AG20443 (cell line): Measurements from ENCODE around the gene KIF26B.
A peak's percentile ranks its signal among the peaks of the same experiment; 100 is the strongest.
"Not testable (repeated sequence)": the region's sequence is repeated elsewhere in the genome, so short reads cannot be mapped to it uniquely, and the experiment has no call there.

Experiments used
- DNase-seq: peaks from one replicate; pipeline ENCODE4 v3.0.0; 2012; ENCODE audit warnings: low spot score, mixed read lengths

Gene KIF26B

GRCh38 chr1:245154429-245155271 lies at the start of gene KIF26B:
KIF26B (plus strand) TSS chr1:245154985; CDS start chr1:245155425, 440 bp downstream.
- peak; percentile 70 for DNase-seq

- no peak for DNase-seq
Observed at GRCh38 chr1:245105042-245105441, 49.7 kb upstream of the KIF26B start.

- DNase-seq: no peak
Observed at GRCh38 chr1:245105815-245106410, 48.9 kb upstream of the KIF26B start.

- no peak for DNase-seq
Observed at GRCh38 chr1:245107776-245108114, 47.0 kb upstream of the KIF26B start.

GRCh38 chr1:245108246-245108645 lies 46.5 kb upstream of the KIF26B start:
- DNase-seq: no peak

- no peak for DNase-seq
Observed at GRCh38 chr1:245108909-245109308, 45.9 kb upstream of the KIF26B start.

GRCh38 chr1:245110406-245110805 lies 44.4 kb upstream of the KIF26B start:
- DNase-seq: no peak

GRCh38 chr1:245111073-245111472 lies 43.7 kb upstream of the KIF26B start:
- DNase-seq: no peak

- DNase-seq: no peak
Observed at GRCh38 chr1:245113649-245114048, 41.1 kb upstream of the KIF26B start.

- DNase-seq: no peak
Observed at GRCh38 chr1:245116131-245116530, 38.7 kb upstream of the KIF26B start.

- DNase-seq: no peak
Observed at GRCh38 chr1:245116751-245117150, 38.0 kb upstream of the KIF26B start.

- DNase-seq: no peak
Observed at GRCh38 chr1:245118066-245118465, 36.7 kb upstream of the KIF26B start.

- no peak for DNase-seq
Observed at GRCh38 chr1:245118806-245119205, 36.0 kb upstream of the KIF26B start.

- no peak for DNase-seq
Observed at GRCh38 chr1:245121523-245121922, 33.3 kb upstream of the KIF26B start.

GRCh38 chr1:245124241-245124640 lies 30.5 kb upstream of the KIF26B start:
- no peak for DNase-seq

- no peak for DNase-seq
Observed at GRCh38 chr1:245124644-245125043, 30.1 kb upstream of the KIF26B start.

GRCh38 chr1:245126530-245126929 lies 28.3 kb upstream of the KIF26B start:
- DNase-seq: no peak

GRCh38 chr1:245128381-245129101 lies 26.2 kb upstream of the KIF26B start:
- DNase-seq: no peak

GRCh38 chr1:245129319-245130240 lies 25.2 kb upstream of the KIF26B start:
- no peak for DNase-seq

- DNase-seq: not testable (repeated sequence)
Observed at GRCh38 chr1:245130281-245131025, 24.3 kb upstream of the KIF26B start.

- DNase-seq: no peak
Observed at GRCh38 chr1:245131026-245131393, 23.8 kb upstream of the KIF26B start.
